H1 (cell line): ENCODE results near the gene NDRG2. TPM values are rescaled to one million over a fixed set of nuclear protein-coding genes. Genes with fewer than 3 reads are reported as not detected.

Experiments used
- CTCF ChIA-PET: fragments of 300-600 bp; sonication (Branson Sonifier 250); formaldehyde crosslinking; loops from one replicate; lab custom pipeline; 2021; ENCODE audit not compliant: partially characterized antibody; lab: Charles Lee
- POLR2A ChIA-PET: fragments of 300-600 bp; sonication (Branson Sonifier 250); formaldehyde crosslinking; loops from one replicate; lab custom pipeline; 2021; ENCODE audit warnings: inconsistent platforms; ENCODE audit not compliant: partially characterized antibody; lab: Charles Lee
- DNase-seq, 2 experiments: peaks; one replicate each; pipeline versions ENCODE4 v3.0.0 to v3.0.0-alpha.2; 2010 to 2022; ENCODE audit warnings: low spot score in 2 of 2, low read depth in 1 of 2, mixed read lengths in 1 of 2
- FAIRE-seq: peaks from 2 replicates; lab custom pipeline; 2011; peaks lifted over from hg19 to GRCh38; lab: Jason Lieb, UNC
- H2AFZ ChIP-seq: 2 replicates; pipeline ENCODE4 v1.8.1; 2012; ENCODE audit warnings: low read length, inconsistent platforms
- H2AK5ac ChIP-seq: 2 replicates; pipeline ENCODE4 v1.6.1; 2013; ENCODE audit warnings: low read depth, low read length
- H2BK120ac ChIP-seq: replicated peaks from 2 replicates; pipeline ENCODE3; 2013; ENCODE audit warnings: low read depth, low read length, inconsistent platforms
- H2BK12ac ChIP-seq: 2 replicates; pipeline ENCODE4 v1.6.1; 2013; ENCODE audit warnings: low read depth, low read length
- H2BK15ac ChIP-seq: 2 replicates; pipeline ENCODE4 v1.6.1; 2013; ENCODE audit warnings: low read length
- H2BK20ac ChIP-seq: 2 replicates; pipeline ENCODE4 v1.6.1; 2013; ENCODE audit warnings: low read length
- H2BK5ac ChIP-seq: 2 replicates; pipeline ENCODE4 v1.6.1; 2013; ENCODE audit warnings: low read depth, low read length
- H3K14ac ChIP-seq: 2 replicates; pipeline ENCODE4 v1.6.1; 2013; ENCODE audit warnings: inconsistent platforms; ENCODE audit not compliant: insufficient read length
- H3K18ac ChIP-seq: 2 replicates; pipeline ENCODE4 v1.6.1; 2013; ENCODE audit warnings: low read length; ENCODE audit errors: extremely low read depth
- H3K23ac ChIP-seq: 2 replicates; pipeline ENCODE4 v1.6.1; 2013; ENCODE audit warnings: inconsistent platforms; ENCODE audit not compliant: insufficient read length
- H3K23me2 ChIP-seq: 2 replicates; pipeline ENCODE4 v1.6.1; 2013; ENCODE audit warnings: low read depth, low read length
- H3K27ac ChIP-seq: 2 replicates; pipeline ENCODE4 v1.6.1; 2011; ENCODE audit warnings: low read depth, low read length, inconsistent platforms
- H3K27me3 ChIP-seq, 4 experiments: replicated peaks in 1 of 4; 1 replicate in 1 of 4; 2 replicates in 3 of 4; pipeline versions ENCODE4 v1.6.1 to v1.8.1; 2011 to 2013; ENCODE audit warnings: low read length in 3 of 4, mild to moderate bottlenecking in 3 of 4, inconsistent platforms in 2 of 4, mixed read lengths in 2 of 4, moderate library complexity in 1 of 4; ENCODE audit not compliant: control insufficient read depth in 3 of 4, insufficient read depth in 3 of 4; ENCODE audit errors: extremely low read depth in 1 of 4
- H3K36me3 ChIP-seq, 4 experiments: 2 replicates each; pipeline versions ENCODE4 v1.6.1 to v1.8.1; 2011 to 2013; ENCODE audit warnings: mild to moderate bottlenecking in 4 of 4, low read length in 3 of 4, moderate library complexity in 2 of 4, control low read depth in 1 of 4, inconsistent platforms in 1 of 4; ENCODE audit not compliant: insufficient read depth in 4 of 4, control insufficient read depth in 2 of 4
- H3K4ac ChIP-seq: replicated peaks from 2 replicates; pipeline ENCODE3; 2013; ENCODE audit warnings: low read length, low read depth, mixed read lengths, inconsistent platforms; ENCODE audit not compliant: insufficient read length
- H3K4me1 ChIP-seq, 4 experiments: replicated peaks in 1 of 4; 1 replicate in 1 of 4; 2 replicates in 3 of 4; pipeline versions ENCODE4 v1.6.1 to v1.8.1; 2011 to 2013; ENCODE audit warnings: low read length in 3 of 4, inconsistent platforms in 2 of 4, mixed read lengths in 1 of 4; ENCODE audit not compliant: insufficient read depth in 4 of 4, control insufficient read depth in 3 of 4
- H3K4me2 ChIP-seq, 2 experiments: 2 replicates each; pipeline versions ENCODE4 v1.6.1 to v1.8.1; 2011 to 2013; ENCODE audit warnings: low read depth in 2 of 2, low read length in 2 of 2, control low read depth in 1 of 2, inconsistent platforms in 1 of 2, mild to moderate bottlenecking in 1 of 2; ENCODE audit not compliant: insufficient read depth in 1 of 2
- H3K4me3 ChIP-seq, 4 experiments: fragments of 200-600, 300-600 bp in 1 of 4; sonication (generic), shearing (Covaris generic), sonication (Bioruptor Twin) in 1 of 4; 2 replicates each; pipeline versions ENCODE4 v1.5.1 to v1.8.1; 2011 to 2016; ENCODE audit warnings: low read length in 4 of 4, low read depth in 3 of 4, control low read depth in 2 of 4, inconsistent platforms in 2 of 4, mild to moderate bottlenecking in 2 of 4, mixed read lengths in 1 of 4, moderate library complexity in 1 of 4; ENCODE audit not compliant: insufficient read depth in 2 of 4; ENCODE audit errors: extremely low read depth in 1 of 4
- H3K56ac ChIP-seq: replicated peaks from 2 replicates; pipeline ENCODE3; 2013; ENCODE audit warnings: low read depth, mild to moderate bottlenecking, mixed read lengths, low read length, inconsistent platforms; ENCODE audit not compliant: insufficient read length
- H3K79me1 ChIP-seq: 2 replicates; pipeline ENCODE4 v1.6.1; 2013; ENCODE audit warnings: low read depth, low read length, control low read depth
- H3K79me2 ChIP-seq, 2 experiments: 2 replicates each; pipeline versions ENCODE4 v1.6.1 to v1.8.1; 2012 to 2013; ENCODE audit warnings: low read length in 2 of 2, mild to moderate bottlenecking in 2 of 2, inconsistent platforms in 1 of 2; ENCODE audit not compliant: insufficient read depth in 2 of 2, control insufficient read depth in 1 of 2
- H3K9ac ChIP-seq, 4 experiments: replicated peaks in 1 of 4; 1 replicate in 1 of 4; 2 replicates in 3 of 4; pipeline versions ENCODE4 v1.6.1 to v1.8.1; 2011 to 2013; ENCODE audit warnings: low read depth in 3 of 4, low read length in 3 of 4, control low read depth in 2 of 4, mild to moderate bottlenecking in 2 of 4, moderate library complexity in 2 of 4, inconsistent platforms in 1 of 4; ENCODE audit errors: extremely low read depth in 1 of 4
- H3K9me3 ChIP-seq, 2 experiments: 2 replicates each; pipeline versions ENCODE4 v1.6.1 to v1.8.1; 2012 to 2013; ENCODE audit warnings: mild to moderate bottlenecking in 2 of 2, moderate library complexity in 2 of 2, control low read depth in 1 of 2, inconsistent platforms in 1 of 2, low read depth in 1 of 2, low read length in 1 of 2, mixed read lengths in 1 of 2; ENCODE audit not compliant: insufficient read depth in 2 of 2
- H4K20me1 ChIP-seq, 2 experiments: replicated peaks in 1 of 2; 2 replicates each; pipeline versions ENCODE3 to v1.8.1; 2011 to 2013; ENCODE audit warnings: inconsistent platforms in 2 of 2, low read length in 2 of 2, mild to moderate bottlenecking in 1 of 2; ENCODE audit not compliant: insufficient read depth in 2 of 2, control insufficient read depth in 1 of 2
- H4K5ac ChIP-seq: 2 replicates; pipeline ENCODE4 v1.6.1; 2013; ENCODE audit warnings: low read length, low read depth, mixed read lengths, inconsistent platforms; ENCODE audit not compliant: insufficient read length
- H4K8ac ChIP-seq: 2 replicates; pipeline ENCODE4 v1.8.0; 2013; ENCODE audit warnings: mild to moderate bottlenecking, moderate library complexity, low read length, inconsistent platforms; ENCODE audit not compliant: insufficient read depth; ENCODE audit errors: extremely low read depth
- H4K91ac ChIP-seq: replicated peaks from 2 replicates; pipeline ENCODE3; 2013; ENCODE audit warnings: low read length, mixed read lengths, inconsistent platforms; ENCODE audit not compliant: insufficient read length
- CHD1 ChIP-seq: IDR thresholded peaks from 2 replicates; pipeline ENCODE4 v1.6.1; 2012; ENCODE audit warnings: low read depth, low read length, improper control_type of control experiment
- POLR2A ChIP-seq, 2 experiments: IDR thresholded peaks; 1 replicate in 1 of 2; 2 replicates in 1 of 2; pipeline ENCODE4 v1.6.1; 2011; ENCODE audit warnings: low read depth in 2 of 2, low read length in 2 of 2, mild to moderate bottlenecking in 2 of 2; ENCODE audit errors: control extremely low read depth in 1 of 2
- RAD21 ChIP-seq, 2 experiments: IDR thresholded peaks in 1 of 2; conservative IDR thresholded peaks in 1 of 2; 2 replicates each; pipeline ENCODE4 v1.6.1; 2011; ENCODE audit warnings: low read depth in 2 of 2, low read length in 2 of 2, improper control_type of control experiment in 1 of 2, inconsistent platforms in 1 of 2, mild to moderate bottlenecking in 1 of 2, moderate library complexity in 1 of 2
- RXRA ChIP-seq: IDR thresholded peaks from 2 replicates; pipeline ENCODE4 v1.6.1; 2011; ENCODE audit warnings: low read depth, mild to moderate bottlenecking, low read length, moderate library complexity; ENCODE audit not compliant: insufficient read depth
- SP1 ChIP-seq: IDR thresholded peaks from 2 replicates; pipeline ENCODE4 v1.6.1; 2011; ENCODE audit warnings: low read depth, low read length
- TEAD4 ChIP-seq: IDR thresholded peaks from 2 replicates; pipeline ENCODE4 v1.6.1; 2012; ENCODE audit warnings: low read depth, low read length, inconsistent platforms, mixed read lengths
- WGBS, 2 experiments: shearing (Covaris generic) in 1 of 2; methylation state at CpG; one replicate each; pipeline versions ENCODE4 v1.1.6 to v1.1.7; 2013 to 2015; ENCODE audit warnings: low lambda C conversion rate in 2 of 2, mixed read lengths in 2 of 2, inconsistent platforms in 1 of 2, low coverage in 1 of 2, missing lambda C conversion rate in 1 of 2; ENCODE audit not compliant: insufficient replicate concordance in 2 of 2, insufficient coverage in 1 of 2, insufficient read length in 1 of 2; ENCODE audit errors: extremely low coverage in 1 of 2, missing lambda C conversion rate in 1 of 2; 5-methylcytosine and 5-hydroxymethylcytosine counted together
- polyA plus RNA-seq, 7 experiments: library from polyadenylated mRNA; depleted of rRNA in 3 of 7; stranded (reverse) in 5 of 7; unstranded in 2 of 7; fragments of >200 nt in 5 of 7; fragments of 200-250 nt in 2 of 7; gene quantifications; 1 replicate in 5 of 7; 2 replicates in 1 of 7; 4 replicates in 1 of 7; pipeline versions ENCODE4 v1.2.1 to v1.2.3, GENCODE V29; 2011 to 2013; ENCODE audit warnings: missing spikeins in 2 of 7, mixed read lengths in 2 of 7
- total RNA-seq: library from RNA; stranded (reverse); fragmentation: NEBNext Ultra II Directional; extraction: Animal tissue kit (Norgen Biotek cat#: 25700); gene quantifications from 2 replicates; pipeline ENCODE4 v1.2.1, GENCODE V29; 2021
- TF ChIP-seq, protein P1 (sequence below): IDR thresholded peaks from 2 replicates; pipeline ENCODE4 v1.6.1; 2011; ENCODE audit warnings: low read depth, mild to moderate bottlenecking, low read length; ENCODE audit not compliant: insufficient read depth

Gene NDRG2
- total and polyA plus RNA-seq, 2 of the 8 experiments (the other 6 are each of a cell fraction or from before 2014, with no cell fraction given) = 29.9 to 48.6 TPM

DNA sequence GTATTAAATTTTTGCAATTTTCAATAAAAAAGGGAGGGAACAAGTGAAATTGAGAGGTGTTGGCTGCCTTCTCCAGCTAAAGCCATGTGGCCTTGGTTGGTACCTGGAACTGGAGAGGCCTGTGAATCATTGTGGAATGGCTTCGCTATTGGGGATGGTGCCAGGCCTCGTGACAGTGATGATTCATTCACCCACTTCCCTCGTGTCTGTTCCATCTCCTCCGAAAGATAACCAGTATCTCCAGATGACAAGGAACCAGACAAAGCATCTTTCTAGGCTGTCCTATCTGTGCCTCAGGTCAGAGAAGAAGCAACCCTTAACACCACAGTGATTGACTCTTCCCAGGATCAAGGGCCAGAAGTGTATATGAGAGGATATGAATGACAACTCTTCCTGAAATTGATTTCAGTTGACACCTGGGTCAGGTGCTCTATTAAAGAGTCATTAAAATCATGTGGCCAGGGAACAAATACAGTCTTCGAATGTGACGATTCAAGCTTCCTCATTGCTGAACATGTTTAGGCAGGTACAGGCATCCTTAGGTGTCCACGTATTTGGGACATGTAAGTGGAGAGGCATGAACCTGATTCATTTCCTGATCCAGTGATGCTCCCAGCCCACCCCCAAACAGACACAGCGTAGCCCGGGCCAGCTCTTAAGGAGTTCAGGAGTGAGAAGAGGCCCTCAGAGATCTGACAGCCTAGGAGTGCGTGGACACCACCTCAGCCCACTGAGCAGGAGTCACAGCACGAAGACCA, 17.0 kb upstream of the NDRG2 start, which contains the start of gene RNASE7:
Gene RNASE7 (plus strand): TSS at position 687 of the 758 bp plus-strand sequence. CDS start 631 bp downstream, outside the sequence.
- DNase-seq (no peak), FAIRE-seq (no peak)
- H4K5ac ChIP-seq = no peak within 1 kb of the TSS
- H4K8ac ChIP-seq = no peak within 1 kb of the TSS
- H3K23ac ChIP-seq = no peak within 1 kb of the TSS
- H2AFZ ChIP-seq = no peak within 1 kb of the TSS
- H3K9me3 ChIP-seq = no peaks in the 10 kb centered on the region
- no peaks in the 10 kb centered on the region for H3K79me2 ChIP-seq
- TF ChIP-seq POLR2A (IDR thresholded peaks at IDR 0.05; ENCODE audit: control extremely low read depth in 1 of 2, low read depth in 2 of 2, low read length in 2 of 2) (no peak), SP1 (no peak), CHD1 (no peak), RXRA (no peak), TEAD4 (no peak), RAD21 (IDR thresholded peaks at IDR 0.05 in 1 of 2, conservative IDR thresholded peaks at IDR 0.05 in 1 of 2; ENCODE audit: low read depth in 2 of 2, low read length in 2 of 2) (no peak)
- TF ChIP-seq, protein P1, sequence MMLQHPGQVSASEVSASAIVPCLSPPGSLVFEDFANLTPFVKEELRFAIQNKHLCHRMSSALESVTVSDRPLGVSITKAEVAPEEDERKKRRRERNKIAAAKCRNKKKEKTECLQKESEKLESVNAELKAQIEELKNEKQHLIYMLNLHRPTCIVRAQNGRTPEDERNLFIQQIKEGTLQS = no peak
- H3K27ac ChIP-seq = no peak within 1 kb of the TSS
- no peak within 1 kb of the TSS for H2BK5ac ChIP-seq
- no peaks in the 10 kb centered on the region for H3K79me1 ChIP-seq
- H3K18ac ChIP-seq = no peak within 1 kb of the TSS
- H2AK5ac ChIP-seq = no peak within 1 kb of the TSS; the same call in 1 of the 2 replicates
- no peak within 1 kb of the TSS for H3K9ac ChIP-seq
- peaks cover 2% of the 10 kb centered on the region; the same call in 1 of the 2 replicates for H3K23me2 ChIP-seq
- H4K91ac ChIP-seq = no peak within 1 kb of the TSS
- H3K4me2 ChIP-seq = no peak within 1 kb of the TSS
- H2BK120ac ChIP-seq = no peak within 1 kb of the TSS
- H3K4me3 ChIP-seq = no peak within 1 kb of the TSS
- H3K4me1 ChIP-seq = peaks cover 8 to 11% (median 10%) of the 10 kb centered on the region in 4 experiments; a peak in 6 of 7 replicates
- peaks cover 0 to 3% (median 0%) of the 10 kb centered on the region in 4 experiments; a peak in 1 of 7 replicates for H3K27me3 ChIP-seq
- H2BK15ac ChIP-seq = no peak within 1 kb of the TSS
- H3K4ac ChIP-seq = no peak within 1 kb of the TSS
- ChIA-PET POLR2A (interaction anchor here (4.4 kb wide), 1 partner anchor 26 kb away, joined by 36 read pairs; no protein-coding TSS in a partner anchor), CTCF (interaction anchor here (0.6 to 7.2 kb wide), 6 partner anchors 25 to 1901 kb away, joined by 3 to 371 read pairs (median 3); partner anchors contain the start of gene NDRG2)
- no peak within 1 kb of the TSS for H3K14ac ChIP-seq
- WGBS, 2 experiments = 80% methylated on average over 11 of the region's 11 CpGs; no CpG with 5 or more reads in 1 of the 2 experiments
- H2BK20ac ChIP-seq = no peak within 1 kb of the TSS
- peak within 1 kb of the TSS; percentile 40 for H2BK12ac ChIP-seq
- no peaks in the 10 kb centered on the region for H3K36me3 ChIP-seq
- H3K56ac ChIP-seq = no peak within 1 kb of the TSS
- H4K20me1 ChIP-seq = no peaks in the 10 kb centered on the region
